NOMO-1 treated with dmso at 0.1 percent for 144 hours (cell line): ENCODE results near the gene SIX5.
A peak's percentile ranks its signal among the peaks of the same experiment; 100 is the strongest.

Source experiments
- DNase-seq: peaks from one replicate; lab custom pipeline; 2025; ENCODE audit not compliant: unreplicated experiment; lab: John Stamatoyannopoulos, UW

The SIX5 gene

DNA sequence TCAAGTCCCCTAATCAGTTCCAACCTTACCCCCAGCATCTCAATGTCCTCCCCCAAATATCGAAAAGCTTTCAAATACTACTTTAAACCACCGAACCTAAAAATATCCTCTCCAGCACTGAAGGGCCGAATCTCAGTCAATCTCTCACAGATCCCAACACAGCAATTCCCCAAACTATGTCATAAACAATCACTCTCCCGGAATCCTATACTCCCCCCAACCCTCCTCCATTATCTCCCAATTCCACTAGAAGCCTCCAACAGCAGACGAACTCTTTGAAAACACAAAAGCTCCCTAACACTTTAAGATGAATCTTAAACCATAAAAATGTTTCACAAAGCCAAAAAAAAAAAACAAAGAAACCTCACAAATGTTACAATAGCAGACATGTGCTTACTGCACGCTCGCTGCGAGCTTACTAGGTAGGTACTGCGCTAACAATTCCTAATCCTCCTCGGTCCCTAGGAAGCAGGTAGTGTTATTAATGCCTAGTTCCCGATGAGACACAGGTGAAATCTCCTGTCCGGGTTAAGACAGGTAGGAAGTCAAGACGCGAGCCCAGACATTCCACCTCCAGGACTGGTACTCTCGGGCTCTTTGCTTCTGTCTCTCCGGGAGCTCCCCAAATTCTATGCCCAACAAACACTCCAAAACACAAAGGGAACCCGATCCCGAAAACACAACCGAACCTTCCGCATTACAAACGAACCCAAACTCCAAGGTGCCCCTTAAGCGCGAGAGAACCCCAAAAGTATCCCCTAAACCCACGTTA is 52.5 kb downstream of the SIX5 start:
- DNase-seq: peak; percentile 8

DNA sequence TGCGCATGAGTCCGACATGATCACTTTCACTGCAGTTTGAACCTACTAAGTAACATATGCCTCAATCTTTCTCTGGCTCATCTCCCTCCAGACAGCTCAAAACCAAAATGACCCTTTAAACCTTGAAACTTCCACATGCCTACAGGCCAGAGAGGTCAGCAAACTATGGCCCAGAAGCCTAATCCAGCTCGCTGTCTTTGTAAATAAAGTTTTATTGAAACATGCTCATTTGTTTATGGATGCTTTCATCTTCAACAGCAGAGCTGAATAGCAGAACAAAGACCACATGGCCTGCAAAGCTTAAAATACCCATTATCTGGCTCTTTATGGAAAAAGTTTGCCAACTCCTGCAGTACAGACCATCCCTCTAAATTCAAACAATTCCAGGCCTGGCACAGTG is 53.9 kb downstream of the SIX5 start:
- DNase-seq: no peak
